Stimulated activated CD8-positive, alpha-beta memory T cell treated with anti-CD3 and anti-CD28 coated beads, Interleukin-7, amount 100 ng/mL, for 1 hour (primary cell): Measurements from ENCODE around the gene POMGNT2.

Source experiments
- DNase-seq, 2 donors: peaks; one replicate each; pipeline ENCODE4 v3.0.0-alpha.2; 2020; ENCODE audit warnings: low read depth in 2 of 2

POMGNT2 gene

GRCh38 chr3:43105596-43106292 is at the start of gene POMGNT2:
POMGNT2 (minus strand) TSS chr3:43106079; CDS start chr3:43081431, 24,648 bp downstream.
- peak; percentile 74 to 75 for DNase-seq

GRCh38 chr3:43154980-43155379 is 49.1 kb upstream of the POMGNT2 start:
- DNase-seq = no peak

GRCh38 chr3:43153216-43154083 is 47.6 kb upstream of the POMGNT2 start:
- DNase-seq = no peak

- no peak for DNase-seq
Measured at GRCh38 chr3:43152649-43153048, 46.8 kb upstream of the POMGNT2 start.

- no peak for DNase-seq
Measured at GRCh38 chr3:43148033-43148432, 42.2 kb upstream of the POMGNT2 start.

- DNase-seq = no peak
Measured at GRCh38 chr3:43146599-43146998, 40.7 kb upstream of the POMGNT2 start.

GRCh38 chr3:43144761-43145490 is 39.0 kb upstream of the POMGNT2 start:
- no peak for DNase-seq

GRCh38 chr3:43142472-43142871 is 36.6 kb upstream of the POMGNT2 start:
- DNase-seq = no peak

- no peak for DNase-seq
Measured at GRCh38 chr3:43138488-43139231, 32.8 kb upstream of the POMGNT2 start.

- DNase-seq = no peak
Measured at GRCh38 chr3:43132870-43133636, 27.2 kb upstream of the POMGNT2 start.

GRCh38 chr3:43132193-43132592 is 26.3 kb upstream of the POMGNT2 start:
- no peak for DNase-seq

GRCh38 chr3:43128464-43128863 is 22.6 kb upstream of the POMGNT2 start:
- DNase-seq = no peak

GRCh38 chr3:43126536-43126935 is 20.7 kb upstream of the POMGNT2 start:
- no peak for DNase-seq

- DNase-seq = no peak
Measured at GRCh38 chr3:43123895-43124294, 18.0 kb upstream of the POMGNT2 start.

GRCh38 chr3:43120937-43121336 is 15.1 kb upstream of the POMGNT2 start:
- no peak for DNase-seq

GRCh38 chr3:43117257-43117656 is 11.4 kb upstream of the POMGNT2 start:
- no peak for DNase-seq

GRCh38 chr3:43113671-43114070 is 7.8 kb upstream of the POMGNT2 start:
- no peak for DNase-seq

GRCh38 chr3:43106293-43106628 is 382 bp upstream of the POMGNT2 start:
- no peak for DNase-seq

- no peak for DNase-seq
Measured at GRCh38 chr3:43104660-43105595, 951 bp downstream of the POMGNT2 start.

- no peak for DNase-seq
Measured at GRCh38 chr3:43104039-43104438, 1.8 kb downstream of the POMGNT2 start.
